Vagina (tissue), 2 donors: ENCODE data around the gene HAPLN2.

Experiments used
- POLR2A ChIP-seq, 2 donors: fragments of 450-650 bp; IDR thresholded peaks; one replicate each; pipeline ENCODE4 v1.6.1; 2017; ENCODE audit warnings: antibody characterized with exemption in 2 of 2, mild to moderate bottlenecking in 2 of 2, moderate library complexity in 2 of 2
- POLR2AphosphoS5 ChIP-seq, 2 donors: sonication (generic); formaldehyde crosslinking; IDR thresholded peaks; one replicate each; pipeline ENCODE4 v1.9.0; 2017; ENCODE audit warnings: antibody characterized with exemption in 2 of 2, mild to moderate bottlenecking in 2 of 2, low read depth in 1 of 2; ENCODE audit not compliant: insufficient read depth in 1 of 2
- TF ChIP-seq, protein P1 (sequence below), 3 experiments: fragments of 450-650 bp in 2 of 3; fragments of 200-600 bp in 1 of 3; sonication (generic) in 1 of 3; IDR thresholded peaks; one replicate each; pipeline ENCODE4 v1.5.1; 2017 to 2019; ENCODE audit warnings: antibody characterized with exemption in 3 of 3, mild to moderate bottlenecking in 2 of 3, moderate library complexity in 2 of 3

GRCh38 chr1:156660752-156661112 lies 41.5 kb downstream of the HAPLN2 start:
- TF ChIP-seq, protein P1, sequence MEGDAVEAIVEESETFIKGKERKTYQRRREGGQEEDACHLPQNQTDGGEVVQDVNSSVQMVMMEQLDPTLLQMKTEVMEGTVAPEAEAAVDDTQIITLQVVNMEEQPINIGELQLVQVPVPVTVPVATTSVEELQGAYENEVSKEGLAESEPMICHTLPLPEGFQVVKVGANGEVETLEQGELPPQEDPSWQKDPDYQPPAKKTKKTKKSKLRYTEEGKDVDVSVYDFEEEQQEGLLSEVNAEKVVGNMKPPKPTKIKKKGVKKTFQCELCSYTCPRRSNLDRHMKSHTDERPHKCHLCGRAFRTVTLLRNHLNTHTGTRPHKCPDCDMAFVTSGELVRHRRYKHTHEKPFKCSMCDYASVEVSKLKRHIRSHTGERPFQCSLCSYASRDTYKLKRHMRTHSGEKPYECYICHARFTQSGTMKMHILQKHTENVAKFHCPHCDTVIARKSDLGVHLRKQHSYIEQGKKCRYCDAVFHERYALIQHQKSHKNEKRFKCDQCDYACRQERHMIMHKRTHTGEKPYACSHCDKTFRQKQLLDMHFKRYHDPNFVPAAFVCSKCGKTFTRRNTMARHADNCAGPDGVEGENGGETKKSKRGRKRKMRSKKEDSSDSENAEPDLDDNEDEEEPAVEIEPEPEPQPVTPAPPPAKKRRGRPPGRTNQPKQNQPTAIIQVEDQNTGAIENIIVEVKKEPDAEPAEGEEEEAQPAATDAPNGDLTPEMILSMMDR (IDR thresholded peaks at IDR 0.05): no peak
- TF ChIP-seq POLR2A (IDR thresholded peaks at IDR 0.05) (no peak), POLR2AphosphoS5 (IDR thresholded peaks at IDR 0.05; ENCODE audit: insufficient read depth in 1 of 2, low read depth in 1 of 2) (no peak)
